CD4-positive, alpha-beta T cell treated with Interleukin-17A for 1 hour (primary cell): ENCODE measurements around the gene NTN4.
"Not testable (repeated sequence)": the region's sequence is repeated elsewhere in the genome, so short reads cannot be mapped to it uniquely, and the experiment has no call there.

Experiments used
- DNase-seq: peaks from one replicate; pipeline ENCODE4 v3.0.0-alpha.2; 2020

The NTN4 gene

GRCh38 chr12:95796225-95796981 is 5.8 kb upstream of the NTN4 start:
- no peak for DNase-seq

GRCh38 chr12:95790917-95791849 is 619 bp upstream of the NTN4 start:
- DNase-seq, result peak; percentile 26

- DNase-seq, result no peak
Measured at GRCh38 chr12:95789126-95790032, 1.2 kb downstream of the NTN4 start.

- DNase-seq, result no peak
Measured at GRCh38 chr12:95788637-95789036, 1.9 kb downstream of the NTN4 start.

GRCh38 chr12:95787274-95787818 is 3.2 kb downstream of the NTN4 start:
- DNase-seq, result no peak

GRCh38 chr12:95784915-95785314 is 5.6 kb downstream of the NTN4 start:
- no peak for DNase-seq

GRCh38 chr12:95784286-95784685 is 6.3 kb downstream of the NTN4 start:
- no peak for DNase-seq

- not testable (repeated sequence) for DNase-seq
Measured at GRCh38 chr12:95775466-95775865, 15.1 kb downstream of the NTN4 start.

GRCh38 chr12:95774311-95775045 is 16.1 kb downstream of the NTN4 start:
- no peak for DNase-seq

- DNase-seq, result no peak
Measured at GRCh38 chr12:95773320-95773719, 17.2 kb downstream of the NTN4 start.

- no peak for DNase-seq
Measured at GRCh38 chr12:95767703-95768102, 22.9 kb downstream of the NTN4 start.

- no peak for DNase-seq
Measured at GRCh38 chr12:95766356-95767019, 24.1 kb downstream of the NTN4 start.

- no peak for DNase-seq
Measured at GRCh38 chr12:95764848-95765247, 25.7 kb downstream of the NTN4 start.

GRCh38 chr12:95763809-95764253 is 26.7 kb downstream of the NTN4 start:
- no peak for DNase-seq

GRCh38 chr12:95762123-95762785 is 28.3 kb downstream of the NTN4 start:
- no peak for DNase-seq

GRCh38 chr12:95760371-95760770 is 30.2 kb downstream of the NTN4 start:
- DNase-seq, result no peak

GRCh38 chr12:95759718-95760117 is 30.8 kb downstream of the NTN4 start:
- DNase-seq, result no peak

GRCh38 chr12:95759039-95759438 is 31.5 kb downstream of the NTN4 start:
- no peak for DNase-seq

- DNase-seq, result no peak
Measured at GRCh38 chr12:95756362-95756761, 34.2 kb downstream of the NTN4 start.

GRCh38 chr12:95755261-95755865 is 35.2 kb downstream of the NTN4 start:
- DNase-seq, result no peak
